Activated CD8-positive, alpha-beta T cell treated with anti-CD3 and anti-CD28 coated beads for 36 hours (primary cell): Measurements from ENCODE around the gene MICAL3. TPM values are rescaled to one million over a fixed set of nuclear protein-coding genes. Genes with fewer than 3 reads are reported as not detected.

Experiments used
- ATAC-seq: fragments of 200-7000 bp; cut with Tn5 transposase; one replicate; pipeline ENCODE4 v1.10.0; 2021; ENCODE audit warnings: mild to moderate bottlenecking, moderate library complexity
- CTCF ChIA-PET: fragments of 350-600 bp; sonication (Branson Sonifier 250); formaldehyde crosslinking; loops from one replicate; lab custom pipeline; 2021; ENCODE audit warnings: antibody characterized with exemption; lab: Charles Lee
- POLR2A ChIA-PET: fragments of 350-600 bp; sonication (Branson Sonifier 250); formaldehyde crosslinking; loops from one replicate; lab custom pipeline; 2021; ENCODE audit warnings: antibody characterized with exemption; lab: Charles Lee
- DNase-seq: peaks from one replicate; pipeline ENCODE4 v3.0.0-alpha.2; 2020
- H3K27ac Mint-ChIP-seq: one replicate; pipeline ENCODE4 v1.8.0; 2021; ENCODE audit warnings: mild to moderate bottlenecking, mixed read lengths
- H3K27me3 Mint-ChIP-seq: one replicate; pipeline ENCODE4 v1.8.0; 2021; ENCODE audit warnings: mixed read lengths
- H3K36me3 Mint-ChIP-seq: one replicate; pipeline ENCODE4 v1.8.0; 2021; ENCODE audit warnings: low read depth, mixed read lengths
- H3K4me1 Mint-ChIP-seq: one replicate; pipeline ENCODE4 v1.8.0; 2021; ENCODE audit warnings: low read depth, mixed read lengths
- H3K4me3 Mint-ChIP-seq: one replicate; pipeline ENCODE4 v1.8.0; 2021; ENCODE audit warnings: mild to moderate bottlenecking, moderate library complexity, mixed read lengths
- H3K9me3 Mint-ChIP-seq: one replicate; pipeline ENCODE4 v1.8.0; 2021; ENCODE audit warnings: mixed read lengths
- intact Hi-C: fragments of 100-400 bp; cut with micrococcal nuclease; formaldehyde crosslinking; loops from one replicate; pipeline ENCODE4 v1.10.0; 2022
- total RNA-seq, 2 experiments: library from RNA; stranded (reverse); gene quantifications; one replicate each; pipeline ENCODE4 v1.2.3, GENCODE V29; 2021
- TF ChIP-seq, protein P1 (sequence below): fragments of 200-600 bp; IDR thresholded peaks from one replicate; pipeline ENCODE4 v1.8.0; 2022; ENCODE audit warnings: antibody characterized with exemption, mild to moderate bottlenecking

The MICAL3 gene
- total RNA-seq, 2 experiments from 2014 or later, result 31.6 to 32.4 TPM

DNA sequence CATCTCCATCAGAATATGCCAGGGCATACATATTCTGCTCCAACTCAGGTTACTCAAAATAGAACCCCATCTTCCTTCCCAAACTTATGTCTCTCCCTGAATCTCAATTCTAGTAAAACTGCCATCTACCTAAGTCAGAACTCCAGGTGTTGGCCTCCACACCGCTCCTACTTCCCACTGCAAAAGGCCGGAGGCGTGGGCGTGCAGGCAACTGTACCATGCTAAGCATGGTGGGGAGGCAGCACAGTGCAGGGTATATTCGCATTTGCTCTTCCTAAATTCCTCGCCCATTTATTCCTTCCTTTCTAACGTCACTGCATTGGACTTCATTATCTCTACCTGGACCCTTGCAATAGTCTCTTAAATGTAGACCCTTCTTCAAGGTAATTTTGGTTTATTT is 97.8 kb downstream of the MICAL3 start:
- Mint-ChIP-seq H3K27ac (no peak overlapping the region), H3K36me3 (no peaks in the 10 kb centered on the region), H3K4me1 (peaks cover 5% of the 10 kb centered on the region), H3K27me3 (no peaks in the 10 kb centered on the region), H3K9me3 (no peaks in the 10 kb centered on the region), H3K4me3 (no peak overlapping the region)
- DNase-seq (no peak), ATAC-seq (no peak)
- ChIA-PET CTCF (no interaction called here), POLR2A (no interaction called here)
- intact Hi-C loops, result no loop called here
- TF ChIP-seq, protein P1, sequence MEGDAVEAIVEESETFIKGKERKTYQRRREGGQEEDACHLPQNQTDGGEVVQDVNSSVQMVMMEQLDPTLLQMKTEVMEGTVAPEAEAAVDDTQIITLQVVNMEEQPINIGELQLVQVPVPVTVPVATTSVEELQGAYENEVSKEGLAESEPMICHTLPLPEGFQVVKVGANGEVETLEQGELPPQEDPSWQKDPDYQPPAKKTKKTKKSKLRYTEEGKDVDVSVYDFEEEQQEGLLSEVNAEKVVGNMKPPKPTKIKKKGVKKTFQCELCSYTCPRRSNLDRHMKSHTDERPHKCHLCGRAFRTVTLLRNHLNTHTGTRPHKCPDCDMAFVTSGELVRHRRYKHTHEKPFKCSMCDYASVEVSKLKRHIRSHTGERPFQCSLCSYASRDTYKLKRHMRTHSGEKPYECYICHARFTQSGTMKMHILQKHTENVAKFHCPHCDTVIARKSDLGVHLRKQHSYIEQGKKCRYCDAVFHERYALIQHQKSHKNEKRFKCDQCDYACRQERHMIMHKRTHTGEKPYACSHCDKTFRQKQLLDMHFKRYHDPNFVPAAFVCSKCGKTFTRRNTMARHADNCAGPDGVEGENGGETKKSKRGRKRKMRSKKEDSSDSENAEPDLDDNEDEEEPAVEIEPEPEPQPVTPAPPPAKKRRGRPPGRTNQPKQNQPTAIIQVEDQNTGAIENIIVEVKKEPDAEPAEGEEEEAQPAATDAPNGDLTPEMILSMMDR, result no peak

DNA sequence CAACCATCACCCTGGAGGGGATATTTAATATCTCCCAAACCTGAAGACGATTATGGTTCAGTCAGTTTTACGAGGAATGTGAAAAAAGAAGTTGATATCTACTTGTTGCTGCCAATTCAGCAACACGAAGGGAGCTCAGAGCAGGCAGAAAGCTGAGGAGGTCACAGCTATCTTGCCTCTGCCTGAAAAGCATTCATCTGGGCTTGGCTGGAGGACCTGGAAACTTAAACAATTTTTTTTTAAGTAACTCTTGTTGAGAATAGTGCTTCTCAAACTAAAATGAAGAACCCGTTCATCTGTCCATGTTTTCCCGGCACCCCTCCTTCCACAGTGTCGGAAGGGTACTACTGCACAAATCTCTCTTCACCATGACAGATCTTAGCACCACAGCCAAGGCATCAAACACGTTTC is 98.9 kb downstream of the MICAL3 start:
- H3K4me1 Mint-ChIP-seq, result peaks cover 13% of the 10 kb centered on the region
- TF ChIP-seq, protein P1, result no peak
- no peak overlapping the region for H3K4me3 Mint-ChIP-seq
- ATAC-seq, result no peak
- CTCF ChIA-PET, result no interaction called here
- H3K27me3 Mint-ChIP-seq, result no peaks in the 10 kb centered on the region
- intact Hi-C loops, result no loop called here
- H3K36me3 Mint-ChIP-seq, result no peaks in the 10 kb centered on the region
- DNase-seq, result no peak
- POLR2A ChIA-PET, result no interaction called here
- no peaks in the 10 kb centered on the region for H3K9me3 Mint-ChIP-seq
- no peak overlapping the region for H3K27ac Mint-ChIP-seq

DNA sequence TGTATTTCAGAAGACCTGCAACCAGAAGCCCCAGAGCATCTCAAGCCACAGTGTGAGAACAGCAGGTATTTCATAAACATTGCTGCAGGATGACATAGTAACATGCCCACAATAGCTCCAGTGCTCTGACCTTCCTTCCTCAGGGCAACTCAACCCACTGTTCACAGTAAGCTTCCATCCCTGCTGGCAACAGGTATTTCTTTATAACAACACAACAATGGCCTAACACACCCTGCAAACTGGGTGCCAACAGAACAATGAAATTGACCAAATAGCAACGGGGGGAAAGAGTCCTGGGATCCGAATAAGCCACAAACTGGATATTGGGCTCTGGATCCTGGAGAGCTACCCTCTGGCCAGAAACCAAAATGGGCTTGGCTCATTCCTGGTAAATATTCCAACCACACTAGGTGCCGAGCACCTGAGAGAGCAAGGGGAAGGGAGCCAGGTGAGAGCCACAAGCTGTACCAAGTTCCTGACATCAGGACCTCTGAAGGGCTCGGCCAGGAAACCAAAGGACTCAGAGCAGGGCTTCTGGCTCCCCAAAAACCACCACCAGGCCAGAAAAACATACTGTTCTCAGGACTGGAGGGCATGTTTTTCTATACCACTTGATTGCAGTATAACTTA is 99.5 kb downstream of the MICAL3 start:
- TF ChIP-seq, protein P1, result no peak
- ChIA-PET POLR2A (no interaction called here), CTCF (no interaction called here)
- no peak for ATAC-seq
- no peaks in the 10 kb centered on the region for H3K27me3 Mint-ChIP-seq
- no peaks in the 10 kb centered on the region for H3K36me3 Mint-ChIP-seq
- H3K9me3 Mint-ChIP-seq, result no peaks in the 10 kb centered on the region
- intact Hi-C loops, result no loop called here
- DNase-seq, result no peak
- H3K4me1 Mint-ChIP-seq, result peaks cover 12% of the 10 kb centered on the region
- no peak overlapping the region for H3K27ac Mint-ChIP-seq
- no peak overlapping the region for H3K4me3 Mint-ChIP-seq

DNA sequence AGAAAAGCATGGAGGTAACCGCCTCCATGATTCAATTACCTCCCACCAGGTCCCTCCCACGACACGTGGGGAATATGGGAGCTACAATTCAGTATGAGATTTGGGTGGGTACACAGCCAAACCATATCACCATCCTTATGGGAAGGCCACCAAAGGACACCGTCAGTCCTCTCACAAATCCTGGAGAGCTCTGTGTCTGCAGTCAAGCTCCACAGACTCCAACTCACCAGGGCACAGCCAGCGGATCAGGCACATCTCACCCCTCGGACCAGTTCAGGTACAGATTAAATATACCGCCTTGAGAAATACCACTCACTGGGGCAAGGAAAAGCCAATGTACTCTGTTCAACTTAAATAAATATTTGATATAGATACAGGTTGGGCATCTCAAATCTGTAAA is 100.3 kb downstream of the MICAL3 start:
- DNase-seq (no peak), ATAC-seq (no peak)
- intact Hi-C loops, result no loop called here
- Mint-ChIP-seq H3K36me3 (no peaks in the 10 kb centered on the region), H3K27ac (no peak overlapping the region), H3K4me3 (no peak overlapping the region), H3K9me3 (no peaks in the 10 kb centered on the region), H3K4me1 (peaks cover 11% of the 10 kb centered on the region), H3K27me3 (no peaks in the 10 kb centered on the region)
- TF ChIP-seq, protein P1, result no peak
- ChIA-PET POLR2A (no interaction called here), CTCF (no interaction called here)

DNA sequence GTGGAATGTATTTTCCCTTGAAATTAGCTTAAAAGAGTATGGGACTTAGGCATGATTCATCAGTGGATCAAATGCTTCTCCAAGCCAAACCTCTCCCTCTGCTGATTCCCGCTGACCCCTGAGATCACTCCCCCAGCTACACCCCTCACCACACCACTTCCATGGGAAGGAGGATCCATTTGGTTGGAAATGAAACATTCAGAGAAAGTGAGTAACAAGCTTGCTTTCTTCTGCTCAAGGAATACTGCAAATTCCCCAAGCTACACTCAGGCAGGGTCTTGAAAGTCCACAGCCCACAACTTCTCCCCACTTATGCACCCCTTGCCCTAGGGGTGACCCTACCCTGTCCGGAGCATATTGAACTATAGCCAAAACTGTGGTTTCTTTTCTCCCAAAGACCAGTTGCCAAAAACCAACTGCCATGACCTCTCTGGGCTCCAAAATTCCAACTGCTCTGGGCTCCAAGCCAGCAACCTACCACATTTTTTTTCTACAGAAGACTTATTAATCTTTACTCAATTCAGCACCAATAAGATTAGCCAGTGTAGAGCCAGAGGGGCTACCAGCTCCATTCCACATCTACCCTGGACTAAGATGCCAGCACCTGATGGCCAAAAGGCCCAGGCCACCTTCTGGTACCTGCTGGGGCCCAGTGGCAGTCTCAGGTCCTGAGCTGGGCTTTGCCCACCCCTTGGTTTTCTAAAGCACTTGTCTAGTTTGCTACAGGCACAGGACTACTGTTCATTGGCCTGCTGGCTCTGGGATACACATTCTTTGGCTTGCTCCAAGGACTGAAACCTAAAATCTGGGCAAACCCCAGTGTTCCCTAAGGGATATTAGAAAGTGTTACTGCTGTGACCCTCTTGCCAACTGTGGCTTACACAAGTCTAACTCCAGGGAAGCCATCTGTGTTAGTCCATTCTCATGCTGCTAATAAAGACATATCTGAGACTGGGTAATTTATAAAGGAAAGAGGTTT is 101.1 kb downstream of the MICAL3 start:
- Mint-ChIP-seq H3K27ac (no peak overlapping the region), H3K4me1 (peaks cover 11% of the 10 kb centered on the region), H3K36me3 (no peaks in the 10 kb centered on the region), H3K4me3 (no peak overlapping the region), H3K27me3 (no peaks in the 10 kb centered on the region), H3K9me3 (no peaks in the 10 kb centered on the region)
- DNase-seq, result no peak
- no peak for ATAC-seq
- intact Hi-C loops, result no loop called here
- ChIA-PET CTCF (no interaction called here), POLR2A (no interaction called here)
- TF ChIP-seq, protein P1, result no peak
